SH-SY5Y (cell line): ENCODE results near the gene ASTN1.

Source experiments
- GATA2 ChIP-seq: IDR thresholded peaks from 2 replicates; pipeline ENCODE4 v1.6.1; 2011; ENCODE audit warnings: mild to moderate bottlenecking, low read depth, low read length
- GATA3 ChIP-seq: IDR thresholded peaks from 2 replicates; pipeline ENCODE4 v1.6.1; 2011; ENCODE audit warnings: low read depth, mild to moderate bottlenecking, low read length, moderate library complexity

- no peak for TF ChIP-seq GATA2
- TF ChIP-seq GATA3, result no peak
Observed at GRCh38 chr1:176899321-176899720, 265.2 kb downstream of the ASTN1 start.
